Measurements from ENCODE around the gene HHIPL1.

DNA sequence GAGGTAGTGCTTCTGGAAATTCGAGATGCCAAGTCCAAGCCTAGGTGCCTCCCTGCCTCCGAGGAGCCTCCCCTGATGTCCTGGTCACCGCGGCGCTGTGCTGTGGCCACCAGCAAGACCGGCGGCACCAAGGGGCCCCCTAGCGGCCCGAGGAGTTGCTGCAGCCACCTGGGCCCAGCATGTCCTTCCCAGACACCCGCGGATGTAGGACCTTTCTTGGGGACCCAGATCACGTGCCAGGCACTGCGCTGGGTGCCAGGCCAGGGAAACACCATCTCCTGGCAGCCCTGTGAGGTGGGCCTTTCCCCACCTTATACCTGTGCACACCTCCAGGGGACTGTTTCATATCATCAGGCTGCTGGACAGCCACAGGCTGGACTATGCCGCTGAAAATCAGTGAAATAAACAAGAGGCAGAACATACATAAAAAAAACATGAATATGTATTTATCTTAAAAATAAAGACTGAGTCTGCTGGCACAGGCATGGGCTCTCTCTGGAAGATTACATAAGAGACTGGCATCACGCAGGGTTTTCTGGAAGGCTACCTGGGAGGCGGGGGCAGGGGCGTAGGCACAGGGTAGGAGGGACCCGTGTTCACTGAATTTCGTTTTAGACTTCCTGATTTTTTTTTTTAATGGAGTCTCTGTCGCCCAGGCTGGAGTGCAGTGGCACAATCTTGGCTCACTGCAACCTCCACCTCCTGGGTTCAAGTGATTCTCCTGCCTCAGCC, 15.9 kb upstream of the HHIPL1 start:
- TF ChIP-seq POLR2A (IDR thresholded peaks at IDR 0.05; ENCODE audit: low read length): no peak
- no peak for TF ChIP-seq GATA1 (IDR thresholded peaks at IDR 0.05; ENCODE audit: low read depth, low read length)

All from erythroblast (primary cell).